ENCODE data around the gene AGT. TPM values are rescaled to one million over a fixed set of nuclear protein-coding genes. Genes with fewer than 3 reads are reported as not detected.

The AGT gene
- total and polyA plus RNA-seq, 2 experiments from 2014 or later, result 0.11 TPM; not detected in 1

DNA sequence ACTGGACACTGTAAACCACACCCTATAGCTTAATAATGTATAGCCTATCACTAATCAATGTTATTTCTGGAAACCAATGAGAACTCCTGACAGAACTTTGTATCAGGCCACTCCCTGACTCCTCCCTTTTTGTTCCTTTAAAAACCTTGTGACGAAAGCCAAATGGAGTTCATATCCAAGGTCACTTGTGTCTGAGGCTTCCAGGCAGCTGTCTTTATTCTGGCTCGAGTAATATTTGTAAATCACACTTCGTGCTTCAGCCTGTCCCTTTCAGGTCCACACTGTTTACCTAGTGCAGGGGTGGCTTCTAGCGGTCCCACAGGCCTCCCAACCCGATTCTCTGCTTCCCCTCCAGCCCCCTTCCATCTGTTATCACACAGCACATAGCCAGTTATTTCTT, 17.1 kb upstream of the AGT start:
- H3K4me2 ChIP-seq, result no peak overlapping the region
- H3K27me3 Mint-ChIP-seq (ENCODE audit: insufficient read depth, low read depth, poor library complexity), result peaks cover 7% of the 10 kb centered on the region
- H3K27me3 ChIP-seq (ENCODE audit: insufficient read depth), result no peaks in the 10 kb centered on the region
- H3K9me2 ChIP-seq (ENCODE audit: insufficient read depth), result no peaks in the 10 kb centered on the region
- H3K9me3 Mint-ChIP-seq, result no peaks in the 10 kb centered on the region; the same call in 2 of the 3 replicates
- no peak overlapping the region for H3K27ac Mint-ChIP-seq
- no peaks in the 10 kb centered on the region for H4K20me1 ChIP-seq (replicated peaks; ENCODE audit: insufficient read depth)
- H3K36me3 ChIP-seq (ENCODE audit: insufficient read depth), result no peaks in the 10 kb centered on the region
- H3K4me3 Mint-ChIP-seq, result no peak overlapping the region
- H3K79me2 ChIP-seq (replicated peaks; ENCODE audit: insufficient read depth), result no peaks in the 10 kb centered on the region
- DNase-seq (ENCODE audit: low spot score) (no peak), ATAC-seq (no peak)
- peaks cover 20% of the 10 kb centered on the region for H3K4me1 Mint-ChIP-seq
- H3F3A ChIP-seq (replicated peaks; ENCODE audit: low read depth), result no peaks in the 10 kb centered on the region
- H3K4me3 ChIP-seq, result no peak overlapping the region
- no peak overlapping the region for H3K27ac ChIP-seq (ENCODE audit: low read depth)
- TF ChIP-seq CREB1 (CRISPR knock-in tag; IDR thresholded peaks at IDR 0.05; ENCODE audit: low read depth) (no peak), JUNB (IDR thresholded peaks at IDR 0.05; ENCODE audit: unreplicated experiment) (no peak), POLR2AphosphoS5 (IDR thresholded peaks at IDR 0.05; ENCODE audit: low read depth) (no peak), STAT1 (IDR thresholded peaks at IDR 0.05; ENCODE audit: unreplicated experiment) (no peak), EZH2phosphoT487 (IDR thresholded peaks at IDR 0.05; ENCODE audit: unreplicated experiment) (no peak), EZH2 (IDR thresholded peaks at IDR 0.05; ENCODE audit: low read depth, unreplicated experiment) (no peak), CTCF (conservative IDR thresholded peaks at IDR 0.05; ENCODE audit: low read depth in 2 of 2) (no peak), ZNF331 (CRISPR knock-in tag; IDR thresholded peaks at IDR 0.05; ENCODE audit: low read depth) (no peak), NANOG (IDR thresholded peaks at IDR 0.05; ENCODE audit: borderline replicate concordance) (no peak), ZNF114 (CRISPR knock-in tag; IDR thresholded peaks at IDR 0.05) (no peak)
- TF ChIP-seq, protein P1, sequence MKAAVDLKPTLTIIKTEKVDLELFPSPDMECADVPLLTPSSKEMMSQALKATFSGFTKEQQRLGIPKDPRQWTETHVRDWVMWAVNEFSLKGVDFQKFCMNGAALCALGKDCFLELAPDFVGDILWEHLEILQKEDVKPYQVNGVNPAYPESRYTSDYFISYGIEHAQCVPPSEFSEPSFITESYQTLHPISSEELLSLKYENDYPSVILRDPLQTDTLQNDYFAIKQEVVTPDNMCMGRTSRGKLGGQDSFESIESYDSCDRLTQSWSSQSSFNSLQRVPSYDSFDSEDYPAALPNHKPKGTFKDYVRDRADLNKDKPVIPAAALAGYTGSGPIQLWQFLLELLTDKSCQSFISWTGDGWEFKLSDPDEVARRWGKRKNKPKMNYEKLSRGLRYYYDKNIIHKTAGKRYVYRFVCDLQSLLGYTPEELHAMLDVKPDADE (IDR thresholded peaks at IDR 0.05), result no peak
- TF ChIP-seq, protein P2, sequence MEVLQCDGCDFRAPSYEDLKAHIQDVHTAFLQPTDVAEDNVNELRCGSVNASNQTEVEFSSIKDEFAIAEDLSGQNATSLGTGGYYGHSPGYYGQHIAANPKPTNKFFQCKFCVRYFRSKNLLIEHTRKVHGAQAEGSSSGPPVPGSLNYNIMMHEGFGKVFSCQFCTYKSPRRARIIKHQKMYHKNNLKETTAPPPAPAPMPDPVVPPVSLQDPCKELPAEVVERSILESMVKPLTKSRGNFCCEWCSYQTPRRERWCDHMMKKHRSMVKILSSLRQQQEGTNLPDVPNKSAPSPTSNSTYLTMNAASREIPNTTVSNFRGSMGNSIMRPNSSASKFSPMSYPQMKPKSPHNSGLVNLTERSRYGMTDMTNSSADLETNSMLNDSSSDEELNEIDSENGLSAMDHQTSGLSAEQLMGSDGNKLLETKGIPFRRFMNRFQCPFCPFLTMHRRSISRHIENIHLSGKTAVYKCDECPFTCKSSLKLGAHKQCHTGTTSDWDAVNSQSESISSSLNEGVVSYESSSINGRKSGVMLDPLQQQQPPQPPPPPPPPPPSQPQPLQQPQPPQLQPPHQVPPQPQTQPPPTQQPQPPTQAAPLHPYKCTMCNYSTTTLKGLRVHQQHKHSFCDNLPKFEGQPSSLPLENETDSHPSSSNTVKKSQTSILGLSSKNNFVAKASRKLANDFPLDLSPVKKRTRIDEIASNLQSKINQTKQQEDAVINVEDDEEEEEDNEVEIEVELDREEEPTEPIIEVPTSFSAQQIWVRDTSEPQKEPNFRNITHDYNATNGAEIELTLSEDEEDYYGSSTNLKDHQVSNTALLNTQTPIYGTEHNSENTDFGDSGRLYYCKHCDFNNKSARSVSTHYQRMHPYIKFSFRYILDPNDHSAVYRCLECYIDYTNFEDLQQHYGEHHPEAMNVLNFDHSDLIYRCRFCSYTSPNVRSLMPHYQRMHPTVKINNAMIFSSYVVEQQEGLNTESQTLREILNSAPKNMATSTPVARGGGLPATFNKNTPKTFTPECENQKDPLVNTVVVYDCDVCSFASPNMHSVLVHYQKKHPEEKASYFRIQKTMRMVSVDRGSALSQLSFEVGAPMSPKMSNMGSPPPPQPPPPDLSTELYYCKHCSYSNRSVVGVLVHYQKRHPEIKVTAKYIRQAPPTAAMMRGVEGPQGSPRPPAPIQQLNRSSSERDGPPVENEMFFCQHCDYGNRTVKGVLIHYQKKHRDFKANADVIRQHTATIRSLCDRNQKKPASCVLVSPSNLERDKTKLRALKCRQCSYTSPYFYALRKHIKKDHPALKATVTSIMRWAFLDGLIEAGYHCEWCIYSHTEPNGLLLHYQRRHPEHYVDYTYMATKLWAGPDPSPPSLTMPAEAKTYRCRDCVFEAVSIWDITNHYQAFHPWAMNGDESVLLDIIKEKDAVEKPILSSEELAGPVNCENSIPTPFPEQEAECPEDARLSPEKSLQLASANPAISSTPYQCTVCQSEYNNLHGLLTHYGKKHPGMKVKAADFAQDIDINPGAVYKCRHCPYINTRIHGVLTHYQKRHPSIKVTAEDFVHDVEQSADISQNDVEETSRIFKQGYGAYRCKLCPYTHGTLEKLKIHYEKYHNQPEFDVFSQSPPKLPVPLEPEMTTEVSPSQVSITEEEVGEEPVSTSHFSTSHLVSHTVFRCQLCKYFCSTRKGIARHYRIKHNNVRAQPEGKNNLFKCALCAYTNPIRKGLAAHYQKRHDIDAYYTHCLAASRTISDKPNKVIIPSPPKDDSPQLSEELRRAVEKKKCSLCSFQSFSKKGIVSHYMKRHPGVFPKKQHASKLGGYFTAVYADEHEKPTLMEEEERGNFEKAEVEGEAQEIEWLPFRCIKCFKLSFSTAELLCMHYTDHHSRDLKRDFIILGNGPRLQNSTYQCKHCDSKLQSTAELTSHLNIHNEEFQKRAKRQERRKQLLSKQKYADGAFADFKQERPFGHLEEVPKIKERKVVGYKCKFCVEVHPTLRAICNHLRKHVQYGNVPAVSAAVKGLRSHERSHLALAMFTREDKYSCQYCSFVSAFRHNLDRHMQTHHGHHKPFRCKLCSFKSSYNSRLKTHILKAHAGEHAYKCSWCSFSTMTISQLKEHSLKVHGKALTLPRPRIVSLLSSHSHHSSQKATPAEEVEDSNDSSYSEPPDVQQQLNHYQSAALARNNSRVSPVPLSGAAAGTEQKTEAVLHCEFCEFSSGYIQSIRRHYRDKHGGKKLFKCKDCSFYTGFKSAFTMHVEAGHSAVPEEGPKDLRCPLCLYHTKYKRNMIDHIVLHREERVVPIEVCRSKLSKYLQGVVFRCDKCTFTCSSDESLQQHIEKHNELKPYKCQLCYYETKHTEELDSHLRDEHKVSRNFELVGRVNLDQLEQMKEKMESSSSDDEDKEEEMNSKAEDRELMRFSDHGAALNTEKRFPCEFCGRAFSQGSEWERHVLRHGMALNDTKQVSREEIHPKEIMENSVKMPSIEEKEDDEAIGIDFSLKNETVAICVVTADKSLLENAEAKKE (CRISPR knock-in tag; IDR thresholded peaks at IDR 0.05), result no peak
- TF ChIP-seq, protein P3, sequence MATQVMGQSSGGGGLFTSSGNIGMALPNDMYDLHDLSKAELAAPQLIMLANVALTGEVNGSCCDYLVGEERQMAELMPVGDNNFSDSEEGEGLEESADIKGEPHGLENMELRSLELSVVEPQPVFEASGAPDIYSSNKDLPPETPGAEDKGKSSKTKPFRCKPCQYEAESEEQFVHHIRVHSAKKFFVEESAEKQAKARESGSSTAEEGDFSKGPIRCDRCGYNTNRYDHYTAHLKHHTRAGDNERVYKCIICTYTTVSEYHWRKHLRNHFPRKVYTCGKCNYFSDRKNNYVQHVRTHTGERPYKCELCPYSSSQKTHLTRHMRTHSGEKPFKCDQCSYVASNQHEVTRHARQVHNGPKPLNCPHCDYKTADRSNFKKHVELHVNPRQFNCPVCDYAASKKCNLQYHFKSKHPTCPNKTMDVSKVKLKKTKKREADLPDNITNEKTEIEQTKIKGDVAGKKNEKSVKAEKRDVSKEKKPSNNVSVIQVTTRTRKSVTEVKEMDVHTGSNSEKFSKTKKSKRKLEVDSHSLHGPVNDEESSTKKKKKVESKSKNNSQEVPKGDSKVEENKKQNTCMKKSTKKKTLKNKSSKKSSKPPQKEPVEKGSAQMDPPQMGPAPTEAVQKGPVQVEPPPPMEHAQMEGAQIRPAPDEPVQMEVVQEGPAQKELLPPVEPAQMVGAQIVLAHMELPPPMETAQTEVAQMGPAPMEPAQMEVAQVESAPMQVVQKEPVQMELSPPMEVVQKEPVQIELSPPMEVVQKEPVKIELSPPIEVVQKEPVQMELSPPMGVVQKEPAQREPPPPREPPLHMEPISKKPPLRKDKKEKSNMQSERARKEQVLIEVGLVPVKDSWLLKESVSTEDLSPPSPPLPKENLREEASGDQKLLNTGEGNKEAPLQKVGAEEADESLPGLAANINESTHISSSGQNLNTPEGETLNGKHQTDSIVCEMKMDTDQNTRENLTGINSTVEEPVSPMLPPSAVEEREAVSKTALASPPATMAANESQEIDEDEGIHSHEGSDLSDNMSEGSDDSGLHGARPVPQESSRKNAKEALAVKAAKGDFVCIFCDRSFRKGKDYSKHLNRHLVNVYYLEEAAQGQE (IDR thresholded peaks at IDR 0.05; ENCODE audit: unreplicated experiment), result no peak
- no peaks in the 10 kb centered on the region for H3K36me3 Mint-ChIP-seq (ENCODE audit: low read depth)
- no peak overlapping the region for H2AFZ ChIP-seq
- peaks cover 14% of the 10 kb centered on the region for H3K4me1 ChIP-seq (ENCODE audit: insufficient read depth)
